Activated CD4-positive, CD25-positive, alpha-beta regulatory T cell treated with anti-CD3 and anti-CD28 coated beads, Interleukin-2, amount 50 U/mL, for 72 hours (primary cell): ENCODE data around the gene CAMK1.

Source experiments
- DNase-seq: peaks from one replicate; pipeline ENCODE4 v3.0.0; 2021

CAMK1 gene

GRCh38 chr3:9732080-9732739, 37.5 kb downstream of the CAMK1 start:
- peak; percentile 50 for DNase-seq

GRCh38 chr3:9731206-9732079, 38.3 kb downstream of the CAMK1 start, which contains the start of gene BRPF1:
TSS of gene BRPF1 (plus strand) at chr3:9731735. CDS start at chr3:9734141, 2,406 bp downstream.
- DNase-seq: peak; percentile 96

- no peak for DNase-seq
Measured at GRCh38 chr3:9730657-9731205, 39.0 kb downstream of the CAMK1 start.

- DNase-seq: no peak
Measured at GRCh38 chr3:9729419-9729818, 40.3 kb downstream of the CAMK1 start.

- DNase-seq: no peak
Measured at GRCh38 chr3:9727743-9728142, 42.0 kb downstream of the CAMK1 start.

GRCh38 chr3:9727041-9727595, 42.6 kb downstream of the CAMK1 start:
- DNase-seq: no peak

- DNase-seq: no peak
Measured at GRCh38 chr3:9725775-9726515, 43.8 kb downstream of the CAMK1 start.

- no peak for DNase-seq
Measured at GRCh38 chr3:9721700-9722060, 48.1 kb downstream of the CAMK1 start.

GRCh38 chr3:9721015-9721699, 48.6 kb downstream of the CAMK1 start:
- no peak for DNase-seq

- no peak for DNase-seq
Measured at GRCh38 chr3:9718118-9718517, 51.6 kb downstream of the CAMK1 start.

GRCh38 chr3:9717563-9717962, 52.2 kb downstream of the CAMK1 start:
- DNase-seq: no peak

- no peak for DNase-seq
Measured at GRCh38 chr3:9716801-9717555, 52.8 kb downstream of the CAMK1 start.

GRCh38 chr3:9715764-9716437, 53.8 kb downstream of the CAMK1 start:
- no peak for DNase-seq

GRCh38 chr3:9715136-9715535, 54.6 kb downstream of the CAMK1 start:
- DNase-seq: no peak

GRCh38 chr3:9713142-9713541, 56.6 kb downstream of the CAMK1 start:
- no peak for DNase-seq

- DNase-seq: no peak
Measured at GRCh38 chr3:9712415-9712814, 57.3 kb downstream of the CAMK1 start.

GRCh38 chr3:9710174-9710739, 59.5 kb downstream of the CAMK1 start:
- no peak for DNase-seq
